Measurements from ENCODE around the gene AIPL1. TPM values are rescaled to one million over a fixed set of nuclear protein-coding genes. Genes with fewer than 3 reads are reported as not detected.

AIPL1 gene
- total RNA-seq, 2 donors from 2014 or later: not detected

- no peak for DNase-seq
- ATAC-seq: no peak
- intact Hi-C loops (cut with DNase I): loop anchor here (5.0 to 10.0 kb wide), 2 partner anchors 87 to 95 kb away; partner anchors contain the start of gene PITPNM3 (in 1 of the 2)
These were observed 35.3 kb upstream of the AIPL1 start for GRCh38 chr17:6470146-6470718.

GRCh38 chr17:6468051-6468790 lies 33.3 kb upstream of the AIPL1 start:
- DNase-seq (no peak), ATAC-seq (no peak)

GRCh38 chr17:6467567-6467966 lies 32.6 kb upstream of the AIPL1 start:
- DNase-seq (no peak), ATAC-seq (no peak)
- intact Hi-C loops (cut with DNase I): no loop called here

More at GRCh38 chr17:6468051-6468790, 33.3 kb upstream of the AIPL1 start:
- intact Hi-C loops (cut with DNase I): no loop called here

- intact Hi-C loops (cut with DNase I): no loop called here
- ATAC-seq: no peak
- DNase-seq: no peak
These were observed 30.5 kb upstream of the AIPL1 start for GRCh38 chr17:6465206-6466003.

- DNase-seq (no peak), ATAC-seq (no peak)
- intact Hi-C loops (cut with DNase I): no loop called here
These were observed 29.6 kb upstream of the AIPL1 start for GRCh38 chr17:6464446-6465041.

- intact Hi-C loops (cut with DNase I): no loop called here
- DNase-seq (no peak), ATAC-seq (no peak)
These were observed 28.9 kb upstream of the AIPL1 start for GRCh38 chr17:6463616-6464445.

GRCh38 chr17:6462692-6463091 lies 27.8 kb upstream of the AIPL1 start:
- ATAC-seq (no peak), DNase-seq (no peak)
- intact Hi-C loops (cut with DNase I): no loop called here

- ATAC-seq (no peak), DNase-seq (no peak)
- intact Hi-C loops (cut with DNase I): no loop called here
These were observed 27.0 kb upstream of the AIPL1 start for GRCh38 chr17:6461792-6462524.

- intact Hi-C loops (cut with DNase I): no loop called here
- DNase-seq (no peak), ATAC-seq (no peak)
These were observed 26.3 kb upstream of the AIPL1 start for GRCh38 chr17:6461246-6461645.

GRCh38 chr17:6460531-6461161 lies 25.7 kb upstream of the AIPL1 start:
- intact Hi-C loops (cut with DNase I): no loop called here
- no peak for ATAC-seq
- no peak for DNase-seq

GRCh38 chr17:6458460-6458950 lies 23.6 kb upstream of the AIPL1 start:
- intact Hi-C loops (cut with DNase I): no loop called here
- DNase-seq: no peak
- ATAC-seq: no peak

GRCh38 chr17:6457688-6458459 lies 23.0 kb upstream of the AIPL1 start:
- DNase-seq (no peak), ATAC-seq (no peak)

GRCh38 chr17:6456914-6457687 lies 22.2 kb upstream of the AIPL1 start:
- intact Hi-C loops (cut with DNase I): no loop called here
- DNase-seq (peak; percentile 47), ATAC-seq (peak in 1 of 2 donors; percentile 60)

More at GRCh38 chr17:6457688-6458459, 23.0 kb upstream of the AIPL1 start:
- intact Hi-C loops (cut with DNase I): no loop called here

- DNase-seq: no peak
- intact Hi-C loops (cut with DNase I): no loop called here
- ATAC-seq: no peak
These were observed 21.4 kb upstream of the AIPL1 start for GRCh38 chr17:6456321-6456720.

GRCh38 chr17:6455321-6455705 lies 20.4 kb upstream of the AIPL1 start:
- ATAC-seq: peak; percentile 41 to 51
- DNase-seq: no peak
- intact Hi-C loops (cut with DNase I): no loop called here

All from left cardiac atrium (tissue), 4 donors.